Measurements from ENCODE around the gene CBX3. TPM values are rescaled to one million over a fixed set of nuclear protein-coding genes. Genes with fewer than 3 reads are reported as not detected.

CBX3 gene
- total and polyA plus RNA-seq, 2 of the 8 experiments (the other 6 are each of a cell fraction or from before 2014, with no cell fraction given) = 71.3 to 258 TPM

DNA sequence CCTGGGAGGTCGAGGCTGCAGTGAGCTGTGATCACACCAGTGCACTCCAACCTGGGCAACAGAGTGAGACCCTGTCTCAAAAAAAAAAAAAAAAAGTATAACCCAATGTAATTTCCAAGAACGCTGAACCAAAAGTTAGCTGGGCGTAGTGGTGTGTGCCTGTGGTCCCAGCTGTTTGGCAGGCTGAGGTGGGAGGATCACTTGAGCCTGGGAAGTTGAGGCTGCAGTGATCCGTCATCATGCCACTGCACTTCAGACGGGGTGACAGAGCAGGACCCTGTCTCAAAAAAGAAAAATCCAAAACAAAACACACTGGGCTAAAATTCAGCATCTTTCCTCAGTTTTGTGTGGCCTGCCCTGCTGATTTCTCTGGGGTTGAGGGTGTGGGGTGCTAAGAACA, 22.1 kb upstream of the CBX3 start (continued):
- TF ChIP-seq SIX5 (IDR thresholded peaks at IDR 0.05; ENCODE audit: low read depth, low read length) (no peak), CREB1 (IDR thresholded peaks at IDR 0.05) (no peak), CBX5 (IDR thresholded peaks at IDR 0.05; ENCODE audit: low read depth, low read length) (no peak), EGR1 (IDR thresholded peaks at IDR 0.05; ENCODE audit: borderline replicate concordance, low read depth, low read length) (no peak), SP1 (IDR thresholded peaks at IDR 0.05; ENCODE audit: low read depth, low read length) (no peak)

Data from H1 (cell line).